Endothelial cell of umbilical vein (primary cell): ENCODE data around the gene EXD3. TPM values are rescaled to one million over a fixed set of nuclear protein-coding genes. Genes with fewer than 3 reads are reported as not detected.
A peak's percentile ranks its signal among the peaks of the same experiment; 100 is the strongest.

ENCODE experiments used
- BruUV-seq: library from RNA; stranded (reverse); fragments of 400-500 nt; replicated peaks from 2 replicates; lab custom pipeline; 2021; lab: Mats Ljungman, UMichigan
- CTCF ChIA-PET: fragments of 300-600, 350-600 bp; sonication (Branson Sonifier 250); formaldehyde crosslinking; loops from one replicate; lab custom pipeline; 2021; ENCODE audit warnings: antibody characterized with exemption, inconsistent platforms; lab: Charles Lee
- POLR2A ChIA-PET: fragments of 300-600, 350-600 bp; sonication (Branson Sonifier 250); formaldehyde crosslinking; loops from one replicate; lab custom pipeline; 2021; ENCODE audit warnings: antibody characterized with exemption, inconsistent platforms; lab: Charles Lee
- DNase-seq: peaks from one replicate; pipeline ENCODE4 v3.0.0-alpha.2; 2011; ENCODE audit warnings: low read depth, low spot score
- FAIRE-seq: peaks from 2 replicates; lab custom pipeline; 2011; peaks lifted over from hg19 to GRCh38; lab: Jason Lieb, UNC
- H2AFZ ChIP-seq: 2 replicates; pipeline ENCODE4 v1.6.0; 2012; ENCODE audit warnings: low read depth, low read length, control low read depth, inconsistent platforms
- H3K27ac ChIP-seq: 2 replicates; pipeline ENCODE4 v1.5.1; 2011; ENCODE audit warnings: low read depth, mild to moderate bottlenecking, control low read depth, low read length, moderate library complexity; ENCODE audit not compliant: insufficient read depth
- H3K27me3 ChIP-seq, 2 experiments: 2 replicates each; pipeline versions ENCODE4 v1.6.0 to v1.6.1; 2011; ENCODE audit warnings: low read length in 2 of 2, mixed read lengths in 1 of 2; ENCODE audit not compliant: control insufficient read depth in 2 of 2, insufficient read depth in 2 of 2
- H3K36me3 ChIP-seq, 2 experiments: 2 replicates in 1 of 2; 3 replicates in 1 of 2; pipeline ENCODE4 v1.5.1; 2011; ENCODE audit warnings: low read length in 2 of 2, mild to moderate bottlenecking in 1 of 2, moderate library complexity in 1 of 2; ENCODE audit not compliant: control insufficient read depth in 2 of 2, insufficient read depth in 2 of 2; ENCODE audit errors: extremely low read depth in 1 of 2
- H3K4me1 ChIP-seq: 3 replicates; pipeline ENCODE4 v1.5.1; 2011; ENCODE audit warnings: mild to moderate bottlenecking, low read length; ENCODE audit not compliant: control insufficient read depth, insufficient read depth; ENCODE audit errors: extremely low read depth
- H3K4me2 ChIP-seq: 2 replicates; pipeline ENCODE4 v1.6.1; 2011; ENCODE audit warnings: low read length, control low read depth, mixed read lengths; ENCODE audit not compliant: insufficient read depth
- H3K4me3 ChIP-seq, 3 experiments: fragments of 200-600 bp in 1 of 3; sonication (generic), shearing (Covaris generic) in 1 of 3; replicated peaks in 1 of 3; 2 replicates each; pipeline ENCODE4 v1.5.1; 2011 to 2016; ENCODE audit warnings: control low read depth in 3 of 3, low read length in 3 of 3, mild to moderate bottlenecking in 2 of 3, inconsistent platforms in 1 of 3, low read depth in 1 of 3, moderate library complexity in 1 of 3; ENCODE audit not compliant: insufficient read depth in 1 of 3
- H3K79me2 ChIP-seq: 2 replicates; pipeline ENCODE4 v1.6.0; 2012; ENCODE audit warnings: low read length, inconsistent platforms; ENCODE audit not compliant: control insufficient read depth, insufficient read depth
- H3K9ac ChIP-seq: replicated peaks from 2 replicates; pipeline ENCODE3; 2011; ENCODE audit warnings: low read length, control low read depth; ENCODE audit not compliant: insufficient read depth; ENCODE audit errors: extremely low read depth
- H3K9me1 ChIP-seq: replicated peaks from 3 replicates; pipeline ENCODE4 v1.6.0; 2011; ENCODE audit warnings: mild to moderate bottlenecking, low read length; ENCODE audit not compliant: control insufficient read depth, insufficient read depth; ENCODE audit errors: extremely low read depth
- H3K9me3 ChIP-seq: replicated peaks from 2 replicates; pipeline ENCODE4 v1.5.1; 2012; ENCODE audit warnings: low read length, inconsistent platforms; ENCODE audit not compliant: control insufficient read depth, insufficient read depth
- H4K20me1 ChIP-seq: replicated peaks from 2 replicates; pipeline ENCODE3; 2011; ENCODE audit warnings: mild to moderate bottlenecking, low read length; ENCODE audit not compliant: control insufficient read depth, insufficient read depth; ENCODE audit errors: extremely low read depth
- EZH2 ChIP-seq: IDR thresholded peaks from 2 replicates; pipeline ENCODE4 v1.6.1; 2012; ENCODE audit warnings: borderline replicate concordance, low read depth, mild to moderate bottlenecking, moderate library complexity, low read length, inconsistent platforms; ENCODE audit not compliant: severe bottlenecking
- FOS ChIP-seq: IDR thresholded peaks from 2 replicates; pipeline ENCODE4 v1.6.1; 2011; ENCODE audit warnings: mild to moderate bottlenecking, low read length, moderate library complexity, borderline replicate concordance; ENCODE audit not compliant: insufficient read depth
- GATA2 ChIP-seq: IDR thresholded peaks from 2 replicates; pipeline ENCODE4 v1.7.0; 2011; ENCODE audit warnings: low read depth, mild to moderate bottlenecking, moderate library complexity, mixed read lengths, low read length; ENCODE audit not compliant: insufficient read length, insufficient read depth
- JUN ChIP-seq: IDR thresholded peaks from 2 replicates; pipeline ENCODE4 v1.6.1; 2011; ENCODE audit warnings: borderline replicate concordance, low read depth; ENCODE audit not compliant: insufficient read length, insufficient read depth
- MYC ChIP-seq: IDR thresholded peaks from one replicate; pipeline ENCODE4 v1.6.1; 2011; ENCODE audit warnings: mild to moderate bottlenecking, low read depth, low read length
- POLR2A ChIP-seq: IDR thresholded peaks from 2 replicates; pipeline ENCODE4 v1.6.1; 2012; ENCODE audit warnings: low read depth, mild to moderate bottlenecking, control low read depth, low read length
- dilution Hi-C: fragments of 300-500 bp; cut with MboI; formaldehyde crosslinking; loops from one replicate; pipeline ENCODE4 v1.15.0; 2019; ENCODE audit warnings: low sequenced_read_pairs; ENCODE audit not compliant: extremely low pct_ligation_motif_present
- intact Hi-C: fragments of 100-400 bp; cut with micrococcal nuclease; formaldehyde crosslinking; loops from one replicate; pipeline ENCODE4 v1.10.0; 2022
- polyA plus RNA-seq, 4 experiments: library from polyadenylated mRNA; depleted of rRNA in 3 of 4; stranded (reverse) in 3 of 4; unstranded in 1 of 4; fragments of >200 nt; gene quantifications; 2 replicates each; pipeline versions ENCODE4 v1.2.1 to v1.2.3, GENCODE V29; 2011 to 2012; ENCODE audit warnings: missing spikeins in 1 of 4
- total RNA-seq: library from RNA; stranded (reverse); gene quantifications from 2 replicates; pipeline ENCODE4 v1.2.3, GENCODE V29; 2021
- TF ChIP-seq, protein P1 (sequence below): IDR thresholded peaks from 2 replicates; pipeline ENCODE4 v1.6.1; 2011; ENCODE audit not compliant: insufficient read depth, insufficient read length
- TF ChIP-seq, protein P2 (sequence below), 2 donors: IDR thresholded peaks; 1 replicate in 1 of 2; 2 replicates in 1 of 2; pipeline ENCODE4 v1.5.1; 2011; ENCODE audit warnings: low read length in 2 of 2, mild to moderate bottlenecking in 2 of 2, moderate library complexity in 2 of 2, control low read depth in 1 of 2, inconsistent platforms in 1 of 2, low read depth in 1 of 2; ENCODE audit not compliant: insufficient read depth in 1 of 2; ENCODE audit errors: extremely low read depth in 1 of 2

The EXD3 gene
- total and polyA plus RNA-seq, 2 donors (not counting 3 experiments of a cell fraction or from before 2014, with no cell fraction given): 17.7 to 30.3 TPM

DNA sequence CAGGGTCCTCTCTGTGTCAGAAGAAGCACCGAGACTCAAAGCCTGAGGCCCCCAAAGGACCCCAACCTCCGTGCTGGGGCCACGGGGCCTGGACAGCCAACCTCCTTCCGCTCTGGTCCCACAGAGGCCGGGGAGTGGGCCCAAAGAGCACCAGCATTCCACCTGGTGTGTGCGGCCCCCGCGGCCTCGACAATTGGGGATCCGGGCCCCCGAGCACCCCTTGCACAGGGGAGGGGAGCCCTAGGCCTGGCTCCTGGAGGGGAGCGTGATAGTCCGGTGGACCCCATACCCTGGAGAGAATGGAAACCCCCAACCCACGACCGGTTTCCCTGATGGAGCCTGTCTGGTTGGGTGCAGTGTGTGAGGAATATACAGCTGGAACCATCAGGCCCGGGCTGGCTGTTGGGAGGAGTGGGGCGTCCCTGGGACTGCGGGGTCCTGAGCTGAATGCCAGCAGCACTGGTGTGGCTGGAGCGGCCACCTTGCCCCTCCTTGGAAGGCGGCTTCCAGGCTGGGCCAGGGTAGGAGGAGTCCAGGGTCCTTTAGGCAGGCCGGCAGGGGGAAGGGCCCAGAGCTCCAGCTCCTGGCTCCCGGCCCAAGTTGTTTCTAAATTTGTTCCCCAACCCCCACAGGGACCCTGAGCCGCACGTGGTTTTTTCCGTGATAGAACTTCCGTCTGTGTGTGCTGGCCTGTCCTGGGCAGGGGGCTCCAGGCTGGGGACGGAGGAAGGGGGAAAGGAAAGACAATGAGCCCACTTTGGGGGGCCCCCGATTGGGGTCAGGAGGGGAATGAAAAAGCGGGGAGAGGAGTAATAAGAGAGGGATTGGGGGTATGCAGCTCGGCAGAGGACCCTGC is 146.3 kb downstream of the EXD3 start:
- H3K4me1 ChIP-seq: peaks cover 24% of the 10 kb centered on the region
- H3K36me3 ChIP-seq: peaks cover 10 to 18% of the 10 kb centered on the region in 2 experiments
- peak overlapping the region; percentile 24 for H3K4me2 ChIP-seq
- intact Hi-C loops (loop anchor here (1.0 kb wide), 4 partner anchors 7 to 35 kb away; partner anchors contain the start of genes NELFB and TUBB4B), dilution Hi-C loops (no loop called here)
- peaks cover 40% of the 10 kb centered on the region for H3K79me2 ChIP-seq
- H3K9me1 ChIP-seq: no peaks in the 10 kb centered on the region
- peak overlapping the region in 1 of 3 experiments; percentile 60 for H3K4me3 ChIP-seq
- no peak overlapping the region for H2AFZ ChIP-seq
- no peaks in the 10 kb centered on the region for H3K9me3 ChIP-seq
- DNase-seq (peak; percentile 45), FAIRE-seq (peak; percentile 59)
- ChIA-PET POLR2A (interaction anchor here (0.7 to 2.0 kb wide), 7 partner anchors 10 to 40 kb away, joined by 3 to 10 read pairs (median 4); partner anchors contain the start of gene TUBB4B), CTCF (interaction anchor here (0.6 to 2.7 kb wide), 10 partner anchors 10 to 40 kb away, joined by 3 to 23 read pairs (median 5); partner anchors contain the start of gene NRARP)
- no peak for TF ChIP-seq EZH2
- TF ChIP-seq, protein P1, sequence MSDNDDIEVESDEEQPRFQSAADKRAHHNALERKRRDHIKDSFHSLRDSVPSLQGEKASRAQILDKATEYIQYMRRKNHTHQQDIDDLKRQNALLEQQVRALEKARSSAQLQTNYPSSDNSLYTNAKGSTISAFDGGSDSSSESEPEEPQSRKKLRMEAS: peak; percentile 32
- no peak for TF ChIP-seq FOS
- no peak for TF ChIP-seq GATA2
- TF ChIP-seq JUN: no peak
- TF ChIP-seq POLR2A: no peak
- no peak for TF ChIP-seq MYC
- TF ChIP-seq, protein P2, sequence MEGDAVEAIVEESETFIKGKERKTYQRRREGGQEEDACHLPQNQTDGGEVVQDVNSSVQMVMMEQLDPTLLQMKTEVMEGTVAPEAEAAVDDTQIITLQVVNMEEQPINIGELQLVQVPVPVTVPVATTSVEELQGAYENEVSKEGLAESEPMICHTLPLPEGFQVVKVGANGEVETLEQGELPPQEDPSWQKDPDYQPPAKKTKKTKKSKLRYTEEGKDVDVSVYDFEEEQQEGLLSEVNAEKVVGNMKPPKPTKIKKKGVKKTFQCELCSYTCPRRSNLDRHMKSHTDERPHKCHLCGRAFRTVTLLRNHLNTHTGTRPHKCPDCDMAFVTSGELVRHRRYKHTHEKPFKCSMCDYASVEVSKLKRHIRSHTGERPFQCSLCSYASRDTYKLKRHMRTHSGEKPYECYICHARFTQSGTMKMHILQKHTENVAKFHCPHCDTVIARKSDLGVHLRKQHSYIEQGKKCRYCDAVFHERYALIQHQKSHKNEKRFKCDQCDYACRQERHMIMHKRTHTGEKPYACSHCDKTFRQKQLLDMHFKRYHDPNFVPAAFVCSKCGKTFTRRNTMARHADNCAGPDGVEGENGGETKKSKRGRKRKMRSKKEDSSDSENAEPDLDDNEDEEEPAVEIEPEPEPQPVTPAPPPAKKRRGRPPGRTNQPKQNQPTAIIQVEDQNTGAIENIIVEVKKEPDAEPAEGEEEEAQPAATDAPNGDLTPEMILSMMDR (IDR thresholded peaks at IDR 0.05; ENCODE audit: extremely low read depth in 1 of 2, insufficient read depth in 1 of 2, low read depth in 1 of 2, low read length in 2 of 2): no peak
- H3K27me3 ChIP-seq: no peaks in the 10 kb centered on the region
- H3K9ac ChIP-seq: peak overlapping the region; percentile 75
- H4K20me1 ChIP-seq: no peaks in the 10 kb centered on the region
- H3K27ac ChIP-seq: peak overlapping the region; percentile 91
- BruUV-seq: TSS peak; percentile 81
